Mesenchymal stem cell (in vitro differentiated cells and primary cell): Measurements from ENCODE around the gene PLPPR4.

Experiments
- DNase-seq: peaks from one replicate; pipeline ENCODE4 v3.0.0-alpha.2; 2013
- H2AFZ ChIP-seq: one replicate; pipeline ENCODE4 v1.6.1; 2013; ENCODE audit warnings: low read depth, mild to moderate bottlenecking, control low read depth, inconsistent platforms, low read length, moderate library complexity
- H2AK5ac ChIP-seq: 2 replicates; pipeline ENCODE4 v1.6.1; 2013; ENCODE audit warnings: low read length, moderate library complexity, mild to moderate bottlenecking, inconsistent platforms; ENCODE audit not compliant: severe bottlenecking
- H2BK120ac ChIP-seq: one replicate; pipeline ENCODE4 v1.6.1; 2013; ENCODE audit warnings: low read depth, mild to moderate bottlenecking, inconsistent platforms, low read length, moderate library complexity
- H2BK12ac ChIP-seq, 2 experiments: one replicate each; pipeline ENCODE4 v1.6.1; 2013; ENCODE audit warnings: inconsistent platforms in 2 of 2, low read length in 2 of 2, mild to moderate bottlenecking in 2 of 2, moderate library complexity in 2 of 2, control low read depth in 1 of 2
- H2BK15ac ChIP-seq: one replicate; pipeline ENCODE4 v1.6.1; 2013; ENCODE audit warnings: mild to moderate bottlenecking, low read depth, inconsistent platforms; ENCODE audit not compliant: poor library complexity, severe bottlenecking
- H2BK5ac ChIP-seq: 2 replicates; pipeline ENCODE4 v1.6.1; 2013; ENCODE audit warnings: low read depth, mild to moderate bottlenecking, low read length, control low read depth, inconsistent platforms; ENCODE audit not compliant: poor library complexity, severe bottlenecking
- H3K14ac ChIP-seq, 2 experiments: one replicate each; pipeline ENCODE4 v1.6.1; 2013; ENCODE audit warnings: inconsistent platforms in 2 of 2, low read length in 2 of 2, control low read depth in 1 of 2, mild to moderate bottlenecking in 1 of 2, moderate library complexity in 1 of 2
- H3K18ac ChIP-seq, 2 experiments: one replicate each; pipeline ENCODE4 v1.6.1; 2013; ENCODE audit warnings: inconsistent platforms in 2 of 2, low read length in 2 of 2, control low read depth in 1 of 2, low read depth in 1 of 2, mild to moderate bottlenecking in 1 of 2
- H3K23ac ChIP-seq, 2 experiments: one replicate each; pipeline ENCODE4 v1.6.1; 2013; ENCODE audit warnings: inconsistent platforms in 2 of 2, low read length in 2 of 2, mild to moderate bottlenecking in 2 of 2, moderate library complexity in 2 of 2, control low read depth in 1 of 2
- H3K27ac ChIP-seq: 2 replicates; pipeline ENCODE4 v1.5.1; 2013; ENCODE audit warnings: mild to moderate bottlenecking, moderate library complexity, low read length, control low read depth, inconsistent platforms; ENCODE audit not compliant: poor library complexity, severe bottlenecking
- H3K27me3 ChIP-seq, 2 experiments: 2 replicates each; pipeline versions ENCODE4 v1.6.1 to v1.7.0; 2013; ENCODE audit warnings: low read length in 2 of 2, mild to moderate bottlenecking in 2 of 2, moderate library complexity in 2 of 2, control low read depth in 1 of 2, inconsistent platforms in 1 of 2; ENCODE audit not compliant: control insufficient read depth in 1 of 2, insufficient read depth in 1 of 2
- H3K36me3 ChIP-seq, 2 experiments: 2 replicates each; pipeline versions ENCODE4 v1.6.1 to v1.7.0; 2013; ENCODE audit warnings: low read length in 2 of 2, control low read depth in 1 of 2, inconsistent platforms in 1 of 2, low read depth in 1 of 2, mild to moderate bottlenecking in 1 of 2; ENCODE audit not compliant: insufficient read depth in 2 of 2, control insufficient read depth in 1 of 2
- H3K4ac ChIP-seq, 2 experiments: one replicate each; pipeline ENCODE4 v1.6.1; 2013; ENCODE audit warnings: inconsistent platforms in 2 of 2, low read length in 2 of 2, mild to moderate bottlenecking in 2 of 2, moderate library complexity in 2 of 2, control low read depth in 1 of 2, low read depth in 1 of 2
- H3K4me1 ChIP-seq: 2 replicates; pipeline ENCODE4 v1.6.1; 2013; ENCODE audit warnings: low read depth, low read length, control low read depth; ENCODE audit not compliant: control insufficient read depth, insufficient read depth
- H3K4me2 ChIP-seq: 2 replicates; pipeline ENCODE4 v1.6.1; 2013; ENCODE audit warnings: low read length, mild to moderate bottlenecking, inconsistent platforms; ENCODE audit not compliant: poor library complexity, severe bottlenecking
- H3K4me3 ChIP-seq, 2 experiments: 2 replicates each; pipeline versions ENCODE4 v1.5.1 to v1.7.0; 2013; ENCODE audit warnings: low read length in 2 of 2, mild to moderate bottlenecking in 2 of 2, control low read depth in 1 of 2, low read depth in 1 of 2; ENCODE audit not compliant: insufficient read depth in 1 of 2
- H3K79me1 ChIP-seq: replicated peaks from 2 replicates; pipeline ENCODE4 v1.6.1; 2013; ENCODE audit warnings: mild to moderate bottlenecking, control low read depth, low read length, inconsistent platforms; ENCODE audit not compliant: poor library complexity, severe bottlenecking
- H3K9ac ChIP-seq: 2 replicates; pipeline ENCODE4 v1.7.0; 2013; ENCODE audit warnings: mild to moderate bottlenecking, low read length, moderate library complexity
- H3K9me3 ChIP-seq: 2 replicates; pipeline ENCODE4 v1.7.0; 2013; ENCODE audit warnings: mild to moderate bottlenecking, low read length; ENCODE audit not compliant: control insufficient read depth
- H4K8ac ChIP-seq: one replicate; pipeline ENCODE4 v1.6.1; 2013; ENCODE audit warnings: inconsistent platforms, mild to moderate bottlenecking, low read length, moderate library complexity
- H4K91ac ChIP-seq: one replicate; pipeline ENCODE4 v1.6.1; 2013; ENCODE audit warnings: mild to moderate bottlenecking, low read length, inconsistent platforms
- WGBS: methylation state at CpG from one replicate; pipeline ENCODE4 v1.1.7; 2013; ENCODE audit warnings: mixed read lengths; 5-methylcytosine and 5-hydroxymethylcytosine counted together

PLPPR4 gene

GRCh38 chr1:99327357-99327756 is 63.1 kb downstream of the PLPPR4 start:
- no peak overlapping the region for H3K4me2 ChIP-seq

GRCh38 chr1:99328171-99328570 is 63.9 kb downstream of the PLPPR4 start:
- Histone ChIP-seq H2AFZ (no peak overlapping the region), H2AK5ac (no peak overlapping the region), H4K8ac (no peak overlapping the region), H4K91ac (no peak overlapping the region), H2BK15ac (no peak overlapping the region), H3K9me3 (no peaks in the 10 kb centered on the region), H3K18ac (no peak overlapping the region), H3K9ac (no peak overlapping the region), H3K14ac (no peak overlapping the region), H2BK5ac (no peak overlapping the region), H3K4me1 (no peaks in the 10 kb centered on the region), H3K79me1 (no peaks in the 10 kb centered on the region), H2BK12ac (no peak overlapping the region), H3K4me2 (no peak overlapping the region), H3K27me3 (no peaks in the 10 kb centered on the region), H3K27ac (no peak overlapping the region), H3K4me3 (no peak overlapping the region), H3K23ac (no peak overlapping the region), H3K36me3 (no peaks in the 10 kb centered on the region), H2BK120ac (no peak overlapping the region), H3K4ac (no peak overlapping the region)
- no CpG with 5 or more reads among the region's 1 CpG for WGBS
- DNase-seq: no peak

More at GRCh38 chr1:99327357-99327756, 63.1 kb downstream of the PLPPR4 start:
- no peak overlapping the region for H2BK15ac ChIP-seq
- H3K4me3 ChIP-seq: no peak overlapping the region
- H2BK12ac ChIP-seq: no peak overlapping the region
- DNase-seq: no peak
- no peak overlapping the region for H2BK5ac ChIP-seq
- no peak overlapping the region for H4K8ac ChIP-seq
- no peaks in the 10 kb centered on the region for H3K27me3 ChIP-seq
- no peaks in the 10 kb centered on the region for H3K36me3 ChIP-seq
- H3K4ac ChIP-seq: no peak overlapping the region
- 46% methylated on average over 3 of the region's 3 CpGs for WGBS
- H4K91ac ChIP-seq: no peak overlapping the region
- no peaks in the 10 kb centered on the region for H3K9me3 ChIP-seq
- H3K27ac ChIP-seq: no peak overlapping the region
- no peak overlapping the region for H3K9ac ChIP-seq
- H2AK5ac ChIP-seq: no peak overlapping the region
- no peaks in the 10 kb centered on the region for H3K79me1 ChIP-seq
- no peak overlapping the region for H3K18ac ChIP-seq
- H2AFZ ChIP-seq: no peak overlapping the region
- H3K4me1 ChIP-seq: no peaks in the 10 kb centered on the region
- no peak overlapping the region for H2BK120ac ChIP-seq
- no peak overlapping the region for H3K14ac ChIP-seq
- H3K23ac ChIP-seq: no peak overlapping the region

GRCh38 chr1:99331083-99331482 is 66.8 kb downstream of the PLPPR4 start:
- no peak overlapping the region for H2BK12ac ChIP-seq
- H2BK5ac ChIP-seq: no peak overlapping the region
- H4K8ac ChIP-seq: no peak overlapping the region
- H3K4ac ChIP-seq: no peak overlapping the region
- H3K4me2 ChIP-seq: no peak overlapping the region
- no peaks in the 10 kb centered on the region for H3K27me3 ChIP-seq
- H3K4me1 ChIP-seq: no peaks in the 10 kb centered on the region
- H3K18ac ChIP-seq: no peak overlapping the region
- H3K23ac ChIP-seq: no peak overlapping the region
- no peak overlapping the region for H3K4me3 ChIP-seq
- no peak overlapping the region for H2AK5ac ChIP-seq
- no peak overlapping the region for H3K14ac ChIP-seq
- H2AFZ ChIP-seq: no peak overlapping the region
- H3K9ac ChIP-seq: no peak overlapping the region
- no peak for DNase-seq
- no peak overlapping the region for H3K27ac ChIP-seq
- no peak overlapping the region for H2BK120ac ChIP-seq
- 50% methylated on average over 1 of the region's 3 CpGs for WGBS
- no peaks in the 10 kb centered on the region for H3K79me1 ChIP-seq
- H4K91ac ChIP-seq: no peak overlapping the region
- H3K9me3 ChIP-seq: no peaks in the 10 kb centered on the region
- no peaks in the 10 kb centered on the region for H3K36me3 ChIP-seq
- no peak overlapping the region for H2BK15ac ChIP-seq

GRCh38 chr1:99331636-99332035 is 67.3 kb downstream of the PLPPR4 start:
- no peak overlapping the region for H2AK5ac ChIP-seq
- no peak overlapping the region for H2BK15ac ChIP-seq
- no peak overlapping the region for H3K14ac ChIP-seq
- no peak overlapping the region for H2BK5ac ChIP-seq
- H3K36me3 ChIP-seq: no peaks in the 10 kb centered on the region
- no peaks in the 10 kb centered on the region for H3K9me3 ChIP-seq
- H4K91ac ChIP-seq: no peak overlapping the region
- H4K8ac ChIP-seq: no peak overlapping the region
- no peak overlapping the region for H3K23ac ChIP-seq
- H3K4me3 ChIP-seq: no peak overlapping the region
- H3K4me2 ChIP-seq: no peak overlapping the region
- H3K27ac ChIP-seq: no peak overlapping the region
- H3K79me1 ChIP-seq: no peaks in the 10 kb centered on the region
- no peak for DNase-seq
- no peak overlapping the region for H2AFZ ChIP-seq
- no peak overlapping the region for H3K18ac ChIP-seq
- H3K9ac ChIP-seq: no peak overlapping the region
- WGBS: 71% methylated on average over 1 of the region's 2 CpGs
- no peaks in the 10 kb centered on the region for H3K4me1 ChIP-seq
- H3K4ac ChIP-seq: no peak overlapping the region
- no peak overlapping the region for H2BK120ac ChIP-seq
- no peak overlapping the region for H2BK12ac ChIP-seq
- no peaks in the 10 kb centered on the region for H3K27me3 ChIP-seq
